SK-N-SH treated with all-trans-retinoic acid at 6 μM for 48 hours (cell line): ENCODE measurements around the gene TRMO.

Experiments used
- ARNTL ChIP-seq: fragments of 450-650 bp; formaldehyde crosslinking; IDR thresholded peaks from 2 replicates; pipeline ENCODE4 v1.5.0; 2020; ENCODE audit warnings: low read depth, mild to moderate bottlenecking, moderate library complexity, borderline replicate concordance
- CSDC2 ChIP-seq: fragments of 250-450 bp; sonication (Bioruptor Pico); IDR thresholded peaks from 2 replicates; pipeline ENCODE4 v1.5.0; 2020; ENCODE audit warnings: mild to moderate bottlenecking, moderate library complexity
- ESRRG ChIP-seq: fragments of 250-450 bp; sonication (Bioruptor Pico); IDR thresholded peaks from 2 replicates; pipeline ENCODE4 v1.6.1; 2021; ENCODE audit warnings: mild to moderate bottlenecking
- PPARA ChIP-seq: fragments of 250-450 bp; sonication (Bioruptor Pico); IDR thresholded peaks from 2 replicates; pipeline ENCODE4 v1.5.0; 2020; ENCODE audit warnings: mild to moderate bottlenecking, borderline replicate concordance
- ZFP30 ChIP-seq: fragments of 450-650 bp; formaldehyde crosslinking; IDR thresholded peaks from 2 replicates; pipeline ENCODE4 v1.5.0; 2022; ENCODE audit warnings: mild to moderate bottlenecking, moderate library complexity
- ZNF8 ChIP-seq: fragments of 450-650 bp; formaldehyde crosslinking; IDR thresholded peaks from 2 replicates; pipeline ENCODE4 v1.5.0; 2020; ENCODE audit warnings: mild to moderate bottlenecking, moderate library complexity
- TF ChIP-seq, protein P1 (sequence below): fragments of 250-450 bp; sonication (Bioruptor Pico); IDR thresholded peaks from 2 replicates; pipeline ENCODE4 v1.8.0; 2020; ENCODE audit warnings: mild to moderate bottlenecking, moderate library complexity, borderline replicate concordance

DNA sequence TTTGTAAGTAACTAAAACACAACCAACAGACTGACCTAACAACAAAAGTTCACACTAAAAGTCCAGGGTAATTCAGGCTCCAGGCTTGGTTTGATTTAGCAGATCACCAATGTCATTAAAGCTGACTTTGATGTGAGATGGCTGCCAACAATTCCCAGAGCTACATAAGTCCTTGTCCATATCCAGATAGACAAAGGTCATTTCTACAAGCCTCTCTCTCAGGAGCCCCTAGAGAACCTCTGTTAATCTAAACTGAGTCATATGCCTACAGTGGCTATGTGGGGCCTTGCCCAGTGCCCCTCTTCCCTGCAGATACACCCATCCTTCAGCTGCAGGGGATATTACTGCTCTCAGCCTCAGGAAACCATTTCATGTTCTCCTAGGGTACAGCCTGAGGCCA, 42.6 kb upstream of the TRMO start:
- TF ChIP-seq CSDC2 (CRISPR knock-in tag), result no peak
- TF ChIP-seq ESRRG, result no peak
- no peak for TF ChIP-seq PPARA (CRISPR knock-in tag)
- TF ChIP-seq, protein P1, sequence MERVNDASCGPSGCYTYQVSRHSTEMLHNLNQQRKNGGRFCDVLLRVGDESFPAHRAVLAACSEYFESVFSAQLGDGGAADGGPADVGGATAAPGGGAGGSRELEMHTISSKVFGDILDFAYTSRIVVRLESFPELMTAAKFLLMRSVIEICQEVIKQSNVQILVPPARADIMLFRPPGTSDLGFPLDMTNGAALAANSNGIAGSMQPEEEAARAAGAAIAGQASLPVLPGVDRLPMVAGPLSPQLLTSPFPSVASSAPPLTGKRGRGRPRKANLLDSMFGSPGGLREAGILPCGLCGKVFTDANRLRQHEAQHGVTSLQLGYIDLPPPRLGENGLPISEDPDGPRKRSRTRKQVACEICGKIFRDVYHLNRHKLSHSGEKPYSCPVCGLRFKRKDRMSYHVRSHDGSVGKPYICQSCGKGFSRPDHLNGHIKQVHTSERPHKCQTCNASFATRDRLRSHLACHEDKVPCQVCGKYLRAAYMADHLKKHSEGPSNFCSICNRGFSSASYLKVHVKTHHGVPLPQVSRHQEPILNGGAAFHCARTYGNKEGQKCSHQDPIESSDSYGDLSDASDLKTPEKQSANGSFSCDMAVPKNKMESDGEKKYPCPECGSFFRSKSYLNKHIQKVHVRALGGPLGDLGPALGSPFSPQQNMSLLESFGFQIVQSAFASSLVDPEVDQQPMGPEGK (CRISPR knock-in tag), result no peak
- TF ChIP-seq ZNF8, result no peak
- TF ChIP-seq ARNTL (CRISPR knock-in tag), result no peak
- no peak for TF ChIP-seq ZFP30 (CRISPR knock-in tag)
